Renal cortex interstitium (tissue), 15 donors: ENCODE data around the gene OLIG2. TPM values are rescaled to one million over a fixed set of nuclear protein-coding genes. Genes with fewer than 3 reads are reported as not detected.

Experiments used
- DNase-seq, 11 donors: peaks; one replicate each; pipeline ENCODE4 v3.0.0-alpha.2; 2013; ENCODE audit warnings: low read depth in 9 of 11, low spot score in 4 of 11; ENCODE audit errors: extremely low read depth in 1 of 11
- long read RNA-seq, 16 experiments: transcript quantifications; one replicate each; lab custom pipeline, GENCODE V29; 2026
- polyA plus RNA-seq, 3 donors: library from polyadenylated mRNA; unstranded; fragments of 120-200 nt; gene quantifications; one replicate each; pipeline ENCODE4 v1.2.1, GENCODE V29; 2013; ENCODE audit not compliant: insufficient read length in 3 of 3

OLIG2 gene
- polyA plus RNA-seq: under 1 TPM in 1 of 3 donors, not detected in 2; 0.13 TPM
- long read RNA-seq, donor 1: 0 reads
- long read RNA-seq, donor 2: 0 reads
- long read RNA-seq, donor 3: 0 reads
- long read RNA-seq, donor 4: 0 reads
- long read RNA-seq, donor 5: 0 reads
- long read RNA-seq, donor 6: 0 reads
- long read RNA-seq, donor 7: 0 reads
- long read RNA-seq, donor 8: 0 reads
- long read RNA-seq, donor 9: 0 reads
- long read RNA-seq, donor 10: 0 reads
- long read RNA-seq, donor 11: 0 reads
- long read RNA-seq, donor 12: 0 reads
- long read RNA-seq, donor 13, partial matches to known transcripts: 0 of 3 reads
- long read RNA-seq, donor 13, other reads (novel, unspliced or antisense): 0 of 3 reads
- long read RNA-seq, donor 14: 0 reads
- long read RNA-seq, donor 15: 0 reads
- long read RNA-seq, donor 16: 0 reads

- peak in 1 of 11 donors; percentile 17 for DNase-seq
Measured at GRCh38 chr21:33025489-33026442, at the start of gene OLIG2. OLIG2 (plus strand) TSS chr21:33025935; CDS start chr21:33026863, 928 bp downstream.

DNA sequence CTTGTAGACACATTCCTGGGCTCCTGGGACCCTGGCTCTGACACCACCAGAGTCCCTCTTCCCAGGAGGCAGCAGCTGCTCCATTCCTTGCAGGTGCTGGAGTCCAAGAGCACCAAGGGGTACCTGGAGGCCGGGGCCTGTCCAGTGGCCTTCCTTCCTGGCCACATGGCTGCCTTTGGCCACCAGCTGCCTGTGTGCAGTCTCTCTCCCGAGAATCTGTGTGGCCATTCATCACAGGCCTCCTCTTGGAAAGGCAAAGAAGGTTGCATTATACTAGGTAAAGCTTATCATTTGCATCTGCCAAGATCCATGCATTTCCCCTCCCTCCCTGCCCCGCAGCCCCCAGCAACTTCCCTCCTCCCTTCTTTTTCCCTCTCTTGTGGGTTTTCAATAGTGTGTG, 48.9 kb upstream of the OLIG2 start:
- DNase-seq: no peak

- no peak for DNase-seq
Measured at GRCh38 chr21:32977216-32977615, 48.5 kb upstream of the OLIG2 start.

- DNase-seq: no peak
Measured at GRCh38 chr21:32978331-32979270, 47.1 kb upstream of the OLIG2 start.

GRCh38 chr21:32979598-32980268, 46.0 kb upstream of the OLIG2 start:
- no peak for DNase-seq

GRCh38 chr21:32981096-32981495, 44.6 kb upstream of the OLIG2 start:
- DNase-seq: no peak

DNA sequence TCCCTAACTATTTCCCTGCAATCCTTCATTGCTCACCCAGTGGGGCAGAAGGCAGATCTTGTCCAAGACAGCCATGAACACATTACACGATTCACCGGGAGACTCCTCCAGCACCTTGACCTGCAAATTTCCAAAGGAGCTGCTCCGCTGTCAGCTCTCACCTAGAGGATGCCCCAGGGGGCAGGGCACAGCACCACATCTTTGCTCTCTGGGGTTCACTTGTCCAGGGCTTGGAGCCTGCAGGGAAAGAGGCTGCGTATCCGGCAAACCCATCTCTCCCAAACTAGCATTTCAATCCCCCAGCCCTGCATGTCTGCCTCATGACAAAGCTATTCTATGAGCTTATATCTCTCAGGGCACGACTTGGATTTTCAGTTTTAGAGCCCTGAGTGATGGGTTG, 35.1 kb upstream of the OLIG2 start:
- DNase-seq: no peak

DNA sequence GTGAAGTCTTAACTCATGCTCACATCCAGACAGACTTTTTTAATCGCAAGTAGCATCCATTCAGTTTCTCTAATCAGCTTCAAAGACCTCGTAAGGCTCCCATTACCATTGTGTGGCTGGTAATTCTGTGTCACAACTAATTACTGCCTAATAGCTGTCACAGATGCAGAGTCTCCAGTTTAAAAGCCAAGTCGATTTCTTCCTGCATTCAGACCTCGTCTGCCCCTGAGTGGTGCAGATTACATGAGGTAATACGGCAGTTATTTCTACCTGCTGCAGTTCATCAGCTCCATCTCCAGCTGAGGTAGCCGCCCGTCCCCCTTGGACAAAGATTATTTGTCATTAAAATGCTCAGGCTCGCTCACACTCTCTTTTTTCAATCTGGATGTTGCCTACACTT, 34.4 kb upstream of the OLIG2 start:
- DNase-seq: no peak

GRCh38 chr21:32993894-32994293, 31.8 kb upstream of the OLIG2 start:
- DNase-seq: no peak

GRCh38 chr21:32994305-32994704, 31.4 kb upstream of the OLIG2 start:
- no peak for DNase-seq

DNA sequence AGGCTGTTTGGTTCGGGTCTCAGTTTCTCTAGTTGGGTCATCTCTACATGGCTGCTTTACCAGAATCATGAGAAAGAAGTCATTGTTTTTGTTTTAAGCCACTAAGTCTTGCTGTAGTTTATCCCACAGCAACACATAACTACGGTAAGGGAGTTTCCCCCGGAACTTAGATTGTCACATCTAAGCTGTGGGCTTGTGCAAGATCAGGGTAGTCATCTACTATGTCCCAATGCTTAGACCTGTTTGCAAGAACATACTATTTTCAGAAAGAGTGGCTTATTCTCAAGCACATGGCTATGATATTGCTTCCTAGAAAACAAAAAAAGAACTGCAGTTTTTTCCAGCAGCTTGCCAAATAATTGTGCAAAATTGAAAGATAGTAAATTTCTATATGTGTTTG, 18.0 kb upstream of the OLIG2 start:
- no peak for DNase-seq

DNA sequence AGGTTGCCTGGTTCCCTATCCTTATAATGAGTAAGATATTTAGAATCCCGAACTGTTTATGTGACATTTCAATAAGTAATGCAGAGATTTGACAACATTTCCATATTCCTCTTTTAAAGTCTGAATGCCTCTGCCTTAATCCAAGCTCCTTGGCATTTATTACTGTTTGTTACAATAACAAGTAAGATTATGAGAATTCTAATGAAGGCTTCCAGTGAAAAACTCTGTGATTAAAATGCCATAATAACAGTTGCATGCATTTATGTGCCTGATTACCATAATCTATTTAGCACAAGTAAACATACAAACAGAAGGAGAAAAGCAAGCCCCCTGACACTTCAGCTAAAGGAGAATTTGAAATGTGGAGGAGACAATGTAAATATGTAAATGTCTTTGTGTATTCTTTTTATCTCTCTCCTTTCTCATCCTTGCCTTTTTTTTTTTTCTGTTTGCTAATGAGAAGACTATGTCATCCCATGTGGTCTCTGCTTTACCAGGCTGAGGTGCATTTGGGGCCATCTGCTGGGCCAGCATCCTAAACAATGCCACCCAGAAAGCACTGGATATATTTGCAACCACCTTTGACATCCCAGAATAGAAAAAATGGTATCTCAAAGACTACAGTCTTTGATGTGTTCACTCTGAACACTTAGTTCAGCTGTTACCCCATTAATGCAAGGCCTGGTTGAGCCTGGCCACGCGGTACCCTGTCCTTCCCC, 17.2 kb upstream of the OLIG2 start:
- DNase-seq: no peak

GRCh38 chr21:33010931-33011330, 14.8 kb upstream of the OLIG2 start:
- DNase-seq: no peak

DNA sequence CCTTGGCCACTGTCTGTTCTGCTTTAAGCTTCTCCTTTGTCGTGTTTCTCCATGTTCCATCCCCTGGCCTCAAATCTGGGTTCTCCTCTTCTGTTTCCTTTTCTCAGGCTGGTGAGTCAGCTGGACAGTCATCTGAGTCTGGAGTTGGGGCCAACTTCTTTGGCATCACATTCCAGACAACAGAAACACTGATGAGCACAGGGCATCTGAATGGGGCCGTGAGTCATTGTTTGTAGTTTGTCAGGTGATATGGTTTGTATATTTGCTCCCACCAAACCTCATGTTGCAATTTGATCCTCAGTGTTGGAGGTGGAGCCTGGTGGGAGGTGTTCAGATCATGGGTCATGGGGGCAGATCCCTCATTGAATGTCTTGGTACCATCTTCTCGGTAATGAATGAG, 14.3 kb upstream of the OLIG2 start:
- no peak for DNase-seq

DNA sequence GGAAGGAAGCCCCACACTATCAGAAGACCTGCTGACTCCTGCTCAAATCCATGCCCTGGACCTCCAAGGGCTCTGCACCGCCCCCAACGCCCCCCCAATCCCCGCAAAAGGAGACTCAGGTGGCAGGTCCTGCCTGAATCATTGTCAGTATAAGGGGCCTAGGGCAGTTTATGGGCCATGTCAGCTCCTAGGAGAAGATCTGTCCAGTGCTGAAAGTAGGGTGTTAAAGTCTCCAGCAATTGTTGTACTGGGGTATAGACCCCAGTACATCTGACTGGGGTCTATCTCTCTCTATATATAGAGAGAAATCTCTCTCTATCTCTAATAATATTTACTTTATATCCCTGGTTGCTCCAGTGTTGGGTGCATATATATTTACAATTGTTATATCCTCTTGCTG, 12.1 kb upstream of the OLIG2 start:
- no peak for DNase-seq

GRCh38 chr21:33014331-33014730, 11.4 kb upstream of the OLIG2 start:
- no peak for DNase-seq

- no peak for DNase-seq
Measured at GRCh38 chr21:33015096-33015495, 10.6 kb upstream of the OLIG2 start.

GRCh38 chr21:33015756-33016155, 10.0 kb upstream of the OLIG2 start:
- no peak for DNase-seq
